HG02623 (cell line): ENCODE data around the gene SERPINB1.

Experiments used
- ATAC-seq: cut with Tn5 transposase; IDR thresholded peaks from one replicate; pipeline ENCODE4 v1.9.1; 2021; ENCODE audit warnings: moderate library complexity; ENCODE audit not compliant: unreplicated experiment

SERPINB1 gene

DNA sequence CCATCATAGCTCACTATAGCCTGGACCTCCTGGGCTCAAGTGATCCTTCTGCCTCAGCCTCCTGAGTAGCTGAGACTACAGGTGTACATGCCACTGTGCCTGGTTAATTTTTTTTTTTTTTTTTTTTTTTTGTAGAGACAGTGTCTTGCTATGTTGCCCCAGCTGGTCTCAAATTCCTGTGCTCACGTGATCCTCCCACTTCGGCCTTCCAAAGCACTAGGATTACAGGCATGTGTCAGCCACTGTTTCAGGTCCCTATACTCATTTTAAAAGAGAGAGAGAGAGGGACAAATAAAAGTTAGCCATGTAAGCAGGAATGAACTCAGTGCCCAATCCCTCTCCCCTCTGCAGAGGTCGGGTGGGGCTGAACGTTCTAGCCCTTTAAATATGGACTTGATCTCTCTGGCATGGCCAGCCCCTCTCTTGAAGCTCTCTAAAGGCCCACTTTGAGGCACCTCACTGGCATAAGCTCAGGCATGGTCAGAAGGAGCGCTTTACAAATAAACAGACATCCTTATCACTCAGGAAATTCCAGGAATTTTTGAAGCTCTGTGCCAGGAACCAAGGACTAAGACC lies 9.0 kb upstream of the SERPINB1 start:
- ATAC-seq = no peak

DNA sequence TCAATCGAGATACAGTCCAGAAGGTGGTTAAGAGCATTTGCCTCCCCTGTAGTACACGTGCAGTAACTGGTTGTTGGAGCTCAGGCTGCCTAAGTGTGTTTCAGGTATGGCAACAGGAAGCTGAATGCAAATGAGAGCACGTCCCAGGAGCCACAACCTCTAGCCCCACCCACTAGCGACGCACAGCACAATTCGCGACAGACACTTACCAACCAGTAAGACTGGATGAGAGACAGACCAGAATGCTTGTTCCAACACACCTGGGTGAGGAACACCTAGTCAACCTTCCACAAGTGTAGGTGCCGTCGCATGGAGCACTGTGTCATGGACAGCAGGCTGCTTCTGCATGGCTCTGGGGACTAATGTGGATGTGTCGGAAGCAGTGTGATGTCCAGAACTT lies 7.2 kb upstream of the SERPINB1 start:
- no peak for ATAC-seq

DNA sequence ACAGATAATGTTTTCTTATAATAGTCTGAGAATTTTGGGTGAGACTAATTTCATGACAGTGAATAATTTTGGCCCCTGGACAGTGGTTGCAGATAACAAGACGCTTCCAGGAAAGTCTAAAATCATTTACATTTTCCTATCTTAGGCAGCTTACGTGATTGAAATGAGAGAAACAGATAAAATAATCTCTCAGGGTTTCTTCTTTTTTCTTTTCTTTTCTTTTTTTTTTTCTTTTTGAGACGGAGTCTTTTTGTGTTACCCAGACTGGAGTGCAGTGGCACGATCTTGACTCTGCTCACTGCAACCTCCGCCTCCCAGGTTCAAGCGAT lies 4.2 kb upstream of the SERPINB1 start:
- ATAC-seq = no peak

DNA sequence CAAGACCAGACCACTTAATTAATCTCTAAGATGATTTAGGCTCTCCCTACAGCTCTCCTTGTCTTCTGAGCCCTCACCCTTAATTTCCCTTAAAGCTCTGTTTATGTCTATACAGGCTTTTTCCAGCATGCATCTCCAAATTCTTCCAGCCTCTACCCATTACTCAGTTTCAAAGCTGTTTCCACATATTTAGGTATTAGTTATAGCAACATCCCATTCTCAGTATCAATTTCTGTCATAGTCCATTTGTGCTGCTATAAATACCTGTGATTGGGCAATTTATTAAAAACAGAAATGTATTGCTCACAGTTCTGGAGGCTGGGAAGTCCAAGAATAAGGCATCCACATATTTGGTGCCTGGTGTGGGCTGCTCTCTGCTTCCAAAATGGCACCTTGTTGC lies 2.3 kb upstream of the SERPINB1 start:
- no peak for ATAC-seq

DNA sequence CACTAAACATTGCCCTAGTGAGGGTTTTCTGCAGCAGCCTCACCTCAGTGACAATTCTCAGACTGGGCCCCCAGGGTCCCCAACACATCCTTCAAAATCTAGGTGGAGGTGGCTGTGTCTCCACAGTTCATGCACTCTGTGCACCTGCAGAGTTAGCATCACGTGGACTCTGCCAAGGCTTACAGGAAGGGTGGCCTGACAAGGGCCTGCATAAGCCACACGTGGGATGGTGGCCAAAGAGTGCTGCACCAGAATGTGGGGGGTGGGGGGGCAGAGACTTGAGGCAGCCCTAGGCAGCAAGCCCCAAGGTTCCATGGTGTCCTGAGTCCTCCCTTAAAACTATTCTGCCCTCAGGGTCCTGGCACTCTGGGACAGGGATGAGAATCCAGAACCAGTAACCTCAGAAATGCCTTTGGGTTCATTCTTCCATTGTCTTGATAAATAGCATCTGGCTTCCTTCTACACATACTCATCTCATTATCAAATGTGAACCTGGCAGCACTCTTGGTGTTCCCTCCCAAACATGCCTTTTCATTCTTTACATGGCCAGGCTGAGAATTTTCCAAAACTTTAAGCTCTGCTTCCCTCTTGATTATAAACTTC lies 1.6 kb upstream of the SERPINB1 start:
- ATAC-seq = no peak

DNA sequence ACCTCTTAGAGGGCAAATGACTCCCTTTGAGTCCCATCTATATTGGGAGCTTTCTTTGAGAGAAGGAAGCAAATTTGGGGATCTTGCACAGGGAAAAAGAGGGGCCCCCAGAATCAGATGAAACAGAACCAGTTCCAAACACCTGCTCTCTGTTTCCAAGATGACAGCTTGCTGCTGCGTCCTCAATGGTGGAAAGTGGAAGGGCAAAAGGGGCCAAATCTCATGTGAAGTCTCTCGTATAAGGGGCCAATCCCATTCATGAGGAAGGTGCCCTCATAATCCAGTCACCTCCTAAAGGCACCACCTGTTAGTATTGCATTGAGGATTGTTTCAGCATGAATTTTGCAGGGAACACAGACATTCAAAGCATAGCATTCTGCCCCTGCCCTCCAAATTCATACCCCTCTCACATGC lies 483 bp upstream of the SERPINB1 start:
- ATAC-seq = no peak

DNA sequence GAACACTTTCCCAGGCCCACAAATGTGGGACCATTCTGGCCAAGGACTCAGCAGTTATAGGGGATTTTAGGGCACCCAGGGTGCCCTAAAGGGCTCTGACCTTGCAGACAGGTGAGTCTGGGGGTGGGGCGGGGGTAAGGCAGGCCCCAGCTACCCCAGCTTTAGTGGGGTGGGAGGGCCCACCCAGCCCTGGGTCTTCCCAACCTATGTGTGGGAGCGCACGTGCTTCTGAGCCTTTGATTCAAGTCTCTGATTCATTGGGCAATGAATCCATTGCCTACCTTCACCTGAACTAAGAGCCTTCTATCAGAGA lies 958 bp downstream of the SERPINB1 start:
- no peak for ATAC-seq

DNA sequence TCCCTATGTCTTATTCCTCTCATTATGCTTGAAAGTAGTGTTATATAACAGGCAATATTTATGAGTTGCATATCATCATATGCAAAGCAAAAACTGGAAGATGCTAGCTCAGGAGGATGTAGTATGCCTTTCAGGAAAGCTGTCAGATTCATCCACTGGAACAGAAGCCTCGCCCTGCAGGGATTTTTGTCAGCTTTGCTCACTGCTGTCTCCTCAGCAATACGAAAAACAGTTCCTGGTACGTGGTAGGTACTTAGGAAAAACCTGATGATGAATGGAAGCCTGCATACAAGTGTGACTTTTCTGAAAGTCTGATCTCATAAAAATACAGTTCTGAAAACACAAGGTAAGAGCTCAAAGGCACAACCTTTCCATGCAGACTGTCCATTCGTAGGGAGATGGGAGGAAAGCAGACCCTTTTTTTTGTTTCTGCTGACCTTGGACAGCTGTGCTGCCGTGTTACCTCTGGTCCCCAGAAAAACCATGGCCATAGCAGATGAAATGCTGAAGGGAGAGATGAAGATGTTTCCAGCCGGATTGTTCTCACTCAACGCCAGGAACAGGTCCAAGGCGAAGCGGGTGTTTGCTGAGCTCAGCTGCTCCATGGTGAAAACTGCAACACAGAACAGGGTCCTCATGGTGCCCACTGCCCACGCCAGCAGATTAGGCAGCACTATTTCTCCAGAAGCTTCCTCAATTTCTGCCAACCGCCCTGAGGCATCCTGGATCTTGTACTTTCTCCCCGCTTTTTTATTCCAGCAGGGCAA lies 1.5 kb downstream of the SERPINB1 start:
- ATAC-seq = no peak

DNA sequence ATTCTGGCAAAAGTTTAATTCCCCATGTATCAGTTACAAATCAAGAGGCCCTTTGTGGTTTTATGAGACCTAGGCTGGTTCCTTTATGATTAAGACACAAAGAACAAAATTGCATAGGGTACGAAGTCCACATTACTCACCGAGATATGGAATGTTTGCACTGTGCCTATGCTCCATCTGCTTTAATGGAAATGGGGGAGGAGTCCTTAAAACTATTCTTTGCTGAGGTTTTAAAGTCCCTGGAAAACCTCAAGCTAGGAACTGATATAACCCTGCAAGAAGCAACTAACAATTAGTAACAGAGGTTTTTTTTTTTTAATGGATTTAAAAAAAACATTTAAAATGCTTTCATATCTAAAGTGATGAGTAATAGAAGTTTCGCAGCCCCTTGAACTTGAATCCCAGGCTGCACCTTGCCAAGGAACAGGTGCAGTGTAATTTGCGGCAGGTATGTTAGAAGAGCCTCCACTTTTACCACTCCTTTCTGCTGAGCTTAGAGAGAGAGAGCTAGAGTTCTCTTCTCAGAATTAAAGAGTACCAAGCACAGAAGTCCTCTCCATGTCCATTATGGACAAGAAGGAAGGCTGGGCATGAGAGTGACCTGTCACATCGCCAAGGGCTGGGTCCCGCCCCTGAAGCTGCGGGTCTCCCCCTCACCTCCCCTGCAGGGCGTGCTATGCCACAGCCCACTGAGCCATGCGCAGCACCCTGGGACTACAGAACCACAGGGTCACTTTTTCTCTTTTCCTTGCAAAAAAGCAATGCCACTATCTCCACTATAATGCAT lies 2.3 kb downstream of the SERPINB1 start:
- ATAC-seq = no peak

DNA sequence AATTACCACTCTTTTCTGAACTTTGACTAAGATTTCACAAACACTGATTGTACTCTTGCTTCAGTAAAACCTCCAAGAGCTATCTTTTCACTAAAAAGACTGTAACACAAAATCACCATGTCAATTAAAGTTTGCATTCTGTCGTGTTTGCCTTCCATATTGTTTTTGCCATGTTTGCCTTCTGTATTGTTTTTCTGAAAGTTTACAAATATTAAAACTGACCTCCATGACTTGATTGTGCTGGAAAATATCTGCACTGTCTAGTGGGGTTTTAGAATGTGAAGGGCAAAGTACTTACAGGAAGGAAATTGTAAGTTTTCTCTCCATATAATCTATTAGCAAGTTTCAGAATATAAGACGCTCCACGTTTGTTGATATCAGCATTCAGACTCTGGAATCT lies 3.4 kb downstream of the SERPINB1 start:
- no peak for ATAC-seq

DNA sequence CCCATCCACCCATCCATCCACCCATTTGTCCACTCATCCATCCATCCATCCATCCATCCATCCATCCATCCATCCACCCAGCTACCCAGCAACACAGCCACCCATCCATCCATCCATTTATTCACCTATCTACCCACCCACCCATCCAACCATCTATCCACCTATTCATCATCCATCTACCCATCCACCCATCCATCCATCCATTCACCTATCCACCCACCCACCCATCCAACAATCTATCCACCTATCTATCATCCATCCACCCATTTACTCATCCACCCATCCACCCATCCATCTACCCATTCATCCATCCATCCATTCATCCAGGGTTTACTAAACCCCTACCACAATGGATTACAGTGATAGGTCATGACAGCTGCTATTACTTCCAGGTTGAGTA lies 7.4 kb downstream of the SERPINB1 start:
- ATAC-seq = no peak

DNA sequence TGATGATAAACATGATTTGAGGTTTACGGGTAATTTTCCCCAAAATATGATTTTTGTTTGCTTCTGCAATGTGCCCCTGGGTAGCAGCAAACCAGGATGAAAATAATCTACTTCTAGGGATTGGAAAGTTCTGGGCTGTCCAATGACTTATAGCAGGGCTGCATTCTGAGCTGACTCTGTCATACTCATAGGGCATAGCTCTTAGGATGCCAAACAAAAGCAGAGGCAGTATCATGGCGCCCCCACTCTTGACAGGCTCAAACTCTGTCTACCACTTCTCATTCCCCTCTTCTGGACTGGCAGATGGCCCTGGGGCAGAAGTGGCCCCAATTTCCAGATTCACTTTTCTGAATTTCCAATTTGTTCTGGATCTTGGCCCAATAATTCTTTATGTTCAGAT lies 10.3 kb downstream of the SERPINB1 start:
- ATAC-seq = no peak

DNA sequence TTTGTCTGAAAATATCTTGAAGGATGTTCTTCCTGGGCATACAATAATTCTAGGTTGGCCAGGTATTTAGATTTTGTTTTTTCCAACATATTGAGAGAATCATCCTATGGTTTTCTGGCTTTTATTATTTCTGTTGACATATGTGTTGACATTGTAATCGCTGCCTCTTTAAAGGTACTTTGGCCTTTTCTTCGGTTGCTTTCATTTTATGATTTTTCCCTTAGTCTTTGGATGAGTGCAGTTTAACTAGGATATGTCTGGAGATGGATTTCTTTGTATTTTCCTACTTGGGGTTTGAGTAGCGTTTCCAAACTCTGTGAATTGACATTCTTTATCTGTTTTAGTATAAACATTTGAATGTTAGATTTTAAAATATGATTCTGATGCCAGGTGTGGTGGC lies 11.5 kb downstream of the SERPINB1 start:
- ATAC-seq = no peak

DNA sequence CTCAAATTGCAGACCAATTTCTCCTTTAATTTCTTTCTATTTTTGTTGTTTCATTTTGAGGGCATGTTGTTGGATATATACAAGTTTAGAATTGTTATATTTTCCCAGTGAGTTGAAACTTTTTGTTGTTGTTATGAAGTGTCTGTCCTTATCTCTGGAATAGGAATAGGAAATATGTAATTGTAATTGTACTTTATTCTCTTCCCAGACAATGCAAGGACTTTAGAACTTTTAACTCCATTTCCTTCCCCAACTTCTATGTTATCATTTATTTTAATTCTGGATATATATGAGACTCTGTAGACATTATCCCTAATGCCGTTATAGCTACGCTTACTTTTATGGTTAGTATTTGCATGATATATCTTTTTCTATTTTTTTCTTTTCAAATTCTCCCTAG lies 12.4 kb downstream of the SERPINB1 start:
- no peak for ATAC-seq

DNA sequence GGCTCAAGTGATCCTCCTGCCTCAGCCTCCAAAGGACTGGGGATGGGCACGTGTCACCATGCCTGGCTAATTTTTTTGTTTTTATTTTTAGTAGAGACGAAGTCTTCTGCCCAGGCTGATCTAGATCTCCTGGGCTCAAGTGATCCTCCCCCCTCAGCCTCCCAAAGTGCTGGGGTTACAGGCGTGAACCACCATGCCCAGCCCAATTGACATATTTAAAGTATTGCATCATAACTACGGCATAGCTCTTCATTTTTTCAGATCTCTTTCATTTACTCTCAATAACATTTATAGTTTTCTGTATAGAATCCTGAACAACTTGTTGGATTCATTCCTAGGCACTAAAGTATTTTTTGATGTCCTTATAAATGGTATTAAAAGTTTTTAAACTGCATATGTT lies 13.0 kb downstream of the SERPINB1 start:
- ATAC-seq = no peak

DNA sequence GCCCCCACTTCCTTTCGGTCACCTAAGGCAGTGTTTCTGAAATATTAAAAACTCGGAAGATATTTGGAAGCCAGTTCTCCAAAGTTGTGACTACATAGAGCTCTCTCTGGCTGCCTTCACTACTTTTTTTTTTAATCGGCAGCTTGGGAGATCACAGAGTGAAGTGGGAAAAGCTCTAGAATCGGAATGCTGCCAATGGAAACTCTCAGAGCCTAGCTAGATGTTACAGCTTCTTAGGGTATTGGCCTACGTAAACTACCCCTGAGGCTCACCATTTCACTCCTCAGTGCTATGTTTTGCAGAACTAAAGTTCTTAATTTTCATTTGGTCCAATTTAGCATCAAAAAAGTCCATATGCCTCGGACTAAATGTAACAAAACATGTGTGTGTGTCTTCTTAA lies 14.5 kb downstream of the SERPINB1 start:
- ATAC-seq = no peak

DNA sequence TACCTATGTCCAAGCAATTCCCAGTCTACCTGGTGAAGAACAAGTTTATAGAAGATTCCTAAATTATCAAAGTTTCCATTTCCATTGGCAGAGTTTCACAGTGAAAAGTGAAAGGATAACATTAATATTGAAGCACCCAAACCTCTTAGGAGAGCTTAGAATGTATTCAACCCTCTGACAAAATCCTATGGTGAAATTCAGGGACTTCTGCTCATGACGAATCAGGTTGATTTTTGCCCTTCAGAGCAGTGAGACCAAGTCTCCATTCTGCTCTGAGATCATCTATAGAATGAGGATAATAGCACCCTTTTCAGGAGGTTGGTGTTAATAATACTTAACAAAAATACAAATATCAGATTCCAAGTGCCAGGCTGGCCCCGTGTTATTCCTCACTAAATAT lies 15.5 kb downstream of the SERPINB1 start:
- ATAC-seq = no peak

DNA sequence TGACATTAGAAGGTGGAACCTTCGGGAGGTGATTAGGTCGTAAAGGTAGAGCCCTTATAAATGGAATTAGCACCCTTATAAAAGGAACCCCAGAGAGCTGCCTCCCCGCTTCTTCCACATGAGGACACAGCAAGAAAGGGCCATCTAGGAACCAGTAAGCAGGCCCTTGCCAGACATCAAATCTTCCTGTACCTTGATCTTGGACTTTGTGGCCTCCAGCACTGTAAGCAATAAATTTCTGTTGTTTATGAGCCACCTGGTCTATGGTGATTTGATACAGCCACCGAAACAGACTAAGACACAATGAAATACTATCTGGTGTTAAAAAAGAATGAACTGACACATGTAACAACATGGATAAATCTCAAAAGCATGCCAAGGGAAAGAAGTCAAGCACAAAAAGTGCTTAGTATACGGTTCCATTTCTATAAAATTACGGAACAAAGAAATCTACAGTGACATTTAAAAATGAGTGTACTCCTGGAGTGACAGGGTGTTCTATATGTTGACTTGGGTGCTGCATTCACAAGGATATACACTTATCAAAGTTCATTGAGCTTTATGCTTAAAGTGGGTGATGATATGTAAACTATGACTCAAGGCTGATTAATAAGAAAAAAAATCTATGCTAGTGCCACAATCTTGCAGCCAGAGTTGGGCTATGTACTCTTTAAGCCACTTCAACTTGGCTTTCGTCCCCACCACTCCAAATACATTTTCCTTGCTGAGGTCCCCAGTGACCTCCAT lies 18.4 kb downstream of the SERPINB1 start:
- ATAC-seq = no peak

DNA sequence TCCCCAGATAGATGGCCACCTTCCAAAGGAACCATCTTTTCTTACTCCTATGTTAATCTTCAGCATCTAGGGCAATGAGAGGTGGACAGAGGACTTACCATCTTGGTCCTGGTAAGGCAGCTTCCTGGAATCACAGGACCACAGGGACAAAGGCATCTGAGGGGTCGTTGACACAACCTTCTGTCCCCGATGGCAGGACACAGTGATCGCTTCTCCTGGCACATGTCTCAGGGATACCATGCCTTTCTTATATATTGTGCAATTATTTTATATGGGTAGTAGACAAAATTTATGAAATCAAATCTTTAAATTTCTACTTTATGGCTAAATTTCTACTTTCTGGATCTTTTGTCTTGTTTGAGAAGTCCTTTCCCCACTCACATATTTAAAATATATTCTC lies 20.1 kb downstream of the SERPINB1 start:
- ATAC-seq = no peak

DNA sequence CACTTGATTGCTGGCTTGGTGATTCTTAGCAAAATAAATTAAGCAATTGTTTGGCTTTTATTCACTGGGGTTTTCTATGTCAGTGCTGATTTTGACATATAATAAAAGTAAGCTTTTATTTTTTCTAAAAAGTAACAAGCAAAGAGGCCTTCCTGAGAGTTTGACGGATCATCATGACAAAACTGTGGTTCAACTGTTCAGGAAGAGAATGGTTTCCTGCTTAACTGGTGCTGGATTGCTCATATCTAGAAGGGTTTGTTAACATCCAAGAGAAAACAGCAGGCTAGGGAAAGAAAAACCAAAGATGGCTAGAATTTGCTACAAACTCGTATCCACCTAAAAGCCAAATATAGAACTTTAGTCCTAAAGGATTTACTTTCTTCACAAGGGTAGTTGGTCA lies 21.2 kb downstream of the SERPINB1 start:
- ATAC-seq = no peak

DNA sequence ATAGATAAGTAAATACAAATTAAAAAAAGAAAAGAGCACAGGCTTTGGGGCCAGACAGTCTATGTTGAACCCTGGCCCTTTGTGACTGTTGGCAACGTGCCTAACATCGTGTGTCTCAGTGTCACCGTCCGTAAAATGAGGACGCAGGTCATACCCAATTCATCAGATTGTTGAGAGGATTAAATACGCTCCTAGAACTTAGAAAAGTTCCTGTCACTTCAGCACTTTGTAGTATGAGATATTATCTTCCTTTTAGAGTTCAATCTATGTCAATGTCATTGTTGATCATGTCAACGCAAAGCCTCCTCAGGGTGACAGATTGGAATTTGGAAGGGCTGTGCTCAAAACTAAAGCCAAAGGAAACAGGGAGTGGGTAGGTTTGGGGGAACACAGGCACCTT lies 21.7 kb downstream of the SERPINB1 start:
- no peak for ATAC-seq
